ENCODE measurements around the gene MMP2. TPM values are rescaled to one million over a fixed set of nuclear protein-coding genes. Genes with fewer than 3 reads are reported as not detected.

MMP2 gene
- total RNA-seq, 1 donor from 2014 or later, result 1,246 TPM

DNA sequence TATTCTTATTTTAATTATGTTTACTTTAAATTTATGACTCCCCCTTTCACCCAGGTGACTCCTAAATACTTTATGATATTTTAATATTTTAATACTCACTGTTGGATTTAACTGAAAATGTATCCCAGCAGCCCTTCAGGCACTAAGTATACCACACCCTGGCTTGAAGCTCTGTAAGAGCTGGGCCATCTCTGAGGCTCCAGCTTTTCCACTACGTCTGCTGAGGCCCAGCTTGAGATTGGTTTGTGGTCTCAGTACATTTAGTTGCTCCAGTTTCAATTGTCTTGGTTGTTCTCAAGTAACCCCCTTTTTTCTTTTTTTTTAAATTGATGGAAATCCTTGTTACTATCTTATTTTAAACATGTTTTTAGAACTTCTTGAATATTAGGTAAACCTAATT is 60.5 kb downstream of the MMP2 start:
- Histone ChIP-seq H3K79me2 (ENCODE audit: insufficient read depth, low read length) (no peaks in the 10 kb centered on the region), H3K4me2 (ENCODE audit: low read length) (no peak overlapping the region), H3K9me3 (ENCODE audit: insufficient read depth, low read depth, low read length) (no peaks in the 10 kb centered on the region), H3K9ac (ENCODE audit: low read length) (no peak overlapping the region), H3K4me3 (ENCODE audit: insufficient read depth, low read depth, low read length) (no peak overlapping the region), H3K4me1 (ENCODE audit: insufficient read depth, low read length) (peaks cover 13% of the 10 kb centered on the region), H3K36me3 (ENCODE audit: insufficient read depth, low read length) (peaks cover 12% of the 10 kb centered on the region), H3K27ac (ENCODE audit: low read depth, low read length) (no peak overlapping the region), H3K27me3 (ENCODE audit: insufficient read depth, low read length) (no peaks in the 10 kb centered on the region), H4K20me1 (ENCODE audit: insufficient read depth, low read length) (peaks cover 3% of the 10 kb centered on the region), H2AFZ (ENCODE audit: low read depth, low read length) (no peak overlapping the region)
- H3K27ac Mint-ChIP-seq (ENCODE audit: unreplicated experiment), result no peak overlapping the region
- DNase-seq (ENCODE audit: low read depth) (no peak), FAIRE-seq (no peak)
- no peak overlapping the region for H3K4me3 Mint-ChIP-seq (ENCODE audit: unreplicated experiment)
- H3K4me1 Mint-ChIP-seq (ENCODE audit: low read depth, unreplicated experiment), result peaks cover 17% of the 10 kb centered on the region
- peaks cover 9% of the 10 kb centered on the region for H3K36me3 Mint-ChIP-seq (ENCODE audit: low read depth, unreplicated experiment)
- H3K27me3 Mint-ChIP-seq (ENCODE audit: low read depth, unreplicated experiment), result no peaks in the 10 kb centered on the region
- TF ChIP-seq, protein P1, sequence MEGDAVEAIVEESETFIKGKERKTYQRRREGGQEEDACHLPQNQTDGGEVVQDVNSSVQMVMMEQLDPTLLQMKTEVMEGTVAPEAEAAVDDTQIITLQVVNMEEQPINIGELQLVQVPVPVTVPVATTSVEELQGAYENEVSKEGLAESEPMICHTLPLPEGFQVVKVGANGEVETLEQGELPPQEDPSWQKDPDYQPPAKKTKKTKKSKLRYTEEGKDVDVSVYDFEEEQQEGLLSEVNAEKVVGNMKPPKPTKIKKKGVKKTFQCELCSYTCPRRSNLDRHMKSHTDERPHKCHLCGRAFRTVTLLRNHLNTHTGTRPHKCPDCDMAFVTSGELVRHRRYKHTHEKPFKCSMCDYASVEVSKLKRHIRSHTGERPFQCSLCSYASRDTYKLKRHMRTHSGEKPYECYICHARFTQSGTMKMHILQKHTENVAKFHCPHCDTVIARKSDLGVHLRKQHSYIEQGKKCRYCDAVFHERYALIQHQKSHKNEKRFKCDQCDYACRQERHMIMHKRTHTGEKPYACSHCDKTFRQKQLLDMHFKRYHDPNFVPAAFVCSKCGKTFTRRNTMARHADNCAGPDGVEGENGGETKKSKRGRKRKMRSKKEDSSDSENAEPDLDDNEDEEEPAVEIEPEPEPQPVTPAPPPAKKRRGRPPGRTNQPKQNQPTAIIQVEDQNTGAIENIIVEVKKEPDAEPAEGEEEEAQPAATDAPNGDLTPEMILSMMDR (IDR thresholded peaks at IDR 0.05; ENCODE audit: insufficient read depth, low read depth, low read length), result no peak
- H3K9me3 Mint-ChIP-seq (ENCODE audit: unreplicated experiment), result no peaks in the 10 kb centered on the region

DNA sequence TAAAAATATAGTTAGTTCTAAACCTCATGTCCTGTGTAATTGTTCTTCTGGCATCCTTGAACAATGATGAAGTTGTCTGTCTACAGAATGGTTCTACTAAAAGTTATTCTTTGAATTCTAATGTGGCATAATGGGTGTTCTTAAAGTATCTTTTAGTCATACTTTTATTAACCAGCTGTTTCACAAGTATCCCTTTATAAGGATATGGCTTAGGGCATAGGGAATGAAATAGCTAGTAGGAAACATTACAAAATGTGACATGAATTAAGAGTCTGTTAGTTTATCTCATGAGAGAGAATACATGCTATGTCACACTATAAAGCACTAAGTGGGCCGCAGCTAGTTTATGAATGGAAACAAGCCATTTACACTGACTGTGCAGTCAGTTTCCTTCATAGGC is 61.2 kb downstream of the MMP2 start:
- H3K4me1 ChIP-seq (ENCODE audit: insufficient read depth, low read length), result peaks cover 13% of the 10 kb centered on the region
- no peak overlapping the region for H2AFZ ChIP-seq (ENCODE audit: low read depth, low read length)
- no peak for FAIRE-seq
- H3K4me1 Mint-ChIP-seq (ENCODE audit: low read depth, unreplicated experiment), result peaks cover 17% of the 10 kb centered on the region
- DNase-seq (ENCODE audit: low read depth), result no peak
- H3K36me3 ChIP-seq (ENCODE audit: insufficient read depth, low read length), result peaks cover 12% of the 10 kb centered on the region
- peaks cover 7% of the 10 kb centered on the region for H3K36me3 Mint-ChIP-seq (ENCODE audit: low read depth, unreplicated experiment)
- H3K4me3 Mint-ChIP-seq (ENCODE audit: unreplicated experiment), result no peak overlapping the region
- no peak overlapping the region for H3K4me2 ChIP-seq (ENCODE audit: low read length)
- no peaks in the 10 kb centered on the region for H3K79me2 ChIP-seq (ENCODE audit: insufficient read depth, low read length)
- H3K9me3 Mint-ChIP-seq (ENCODE audit: unreplicated experiment), result no peaks in the 10 kb centered on the region
- no peaks in the 10 kb centered on the region for H3K27me3 ChIP-seq (ENCODE audit: insufficient read depth, low read length)
- H3K27ac ChIP-seq (ENCODE audit: low read depth, low read length), result no peak overlapping the region
- no peaks in the 10 kb centered on the region for H3K9me3 ChIP-seq (ENCODE audit: insufficient read depth, low read depth, low read length)
- no peak for TF ChIP-seq EZH2 (IDR thresholded peaks at IDR 0.05; ENCODE audit: insufficient read depth, low read length)
- TF ChIP-seq, protein P1 (IDR thresholded peaks at IDR 0.05; ENCODE audit: insufficient read depth, low read depth, low read length), result no peak
- H3K27me3 Mint-ChIP-seq (ENCODE audit: low read depth, unreplicated experiment), result no peaks in the 10 kb centered on the region
- H3K4me3 ChIP-seq (ENCODE audit: insufficient read depth, low read depth, low read length), result no peak overlapping the region
- no peak overlapping the region for H3K27ac Mint-ChIP-seq (ENCODE audit: unreplicated experiment)
- no peak overlapping the region for H3K9ac ChIP-seq (ENCODE audit: low read length)
- H4K20me1 ChIP-seq (ENCODE audit: insufficient read depth, low read length), result peaks cover 3% of the 10 kb centered on the region

DNA sequence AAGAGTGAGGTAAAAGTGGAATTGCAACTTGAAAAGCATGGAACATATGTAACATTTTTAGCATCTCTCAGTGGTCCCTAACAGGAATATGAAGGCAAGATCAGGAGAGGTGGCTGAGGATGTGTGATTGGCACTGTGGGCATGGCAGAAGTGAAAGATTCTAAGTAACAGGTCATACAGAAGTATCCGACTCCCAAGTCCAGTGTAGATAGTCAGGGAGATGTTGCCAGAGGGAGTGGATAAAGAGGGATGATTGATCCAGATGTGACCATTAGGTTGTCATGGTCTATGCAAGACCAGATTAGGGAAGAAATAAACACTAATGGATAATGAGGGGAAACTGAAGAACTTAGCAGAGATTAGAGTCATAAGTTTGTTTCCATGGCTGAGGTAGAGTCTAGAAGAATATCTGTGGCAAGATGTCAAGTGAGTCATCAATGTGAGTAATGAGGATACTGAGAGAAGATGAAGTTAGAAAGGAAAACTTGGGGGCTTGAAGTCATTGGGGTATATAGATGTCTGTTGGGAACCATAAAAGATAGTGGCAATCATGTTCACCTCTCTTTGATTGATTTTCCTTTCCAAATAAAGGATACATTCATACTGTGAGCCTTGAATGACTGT is 63.6 kb downstream of the MMP2 start:
- Mint-ChIP-seq H3K9me3 (ENCODE audit: unreplicated experiment) (no peaks in the 10 kb centered on the region), H3K4me3 (ENCODE audit: unreplicated experiment) (no peak overlapping the region), H3K27ac (ENCODE audit: unreplicated experiment) (no peak overlapping the region), H3K36me3 (ENCODE audit: low read depth, unreplicated experiment) (peaks cover 3% of the 10 kb centered on the region), H3K4me1 (ENCODE audit: low read depth, unreplicated experiment) (peaks cover 6% of the 10 kb centered on the region), H3K27me3 (ENCODE audit: low read depth, unreplicated experiment) (no peaks in the 10 kb centered on the region)
- Histone ChIP-seq H3K4me2 (ENCODE audit: low read length) (peak overlapping the region; percentile 36), H3K27ac (ENCODE audit: low read depth, low read length) (peak overlapping the region; percentile 40), H4K20me1 (ENCODE audit: insufficient read depth, low read length) (peaks cover 3% of the 10 kb centered on the region), H3K4me3 (ENCODE audit: insufficient read depth, low read depth, low read length) (no peak overlapping the region), H3K9ac (ENCODE audit: low read length) (no peak overlapping the region), H3K36me3 (ENCODE audit: insufficient read depth, low read length) (peaks cover 14% of the 10 kb centered on the region), H2AFZ (ENCODE audit: low read depth, low read length) (no peak overlapping the region), H3K4me1 (ENCODE audit: insufficient read depth, low read length) (peaks cover 13% of the 10 kb centered on the region), H3K79me2 (ENCODE audit: insufficient read depth, low read length) (no peaks in the 10 kb centered on the region), H3K9me3 (ENCODE audit: insufficient read depth, low read depth, low read length) (no peaks in the 10 kb centered on the region), H3K27me3 (ENCODE audit: insufficient read depth, low read length) (no peaks in the 10 kb centered on the region)
- TF ChIP-seq, protein P1 (IDR thresholded peaks at IDR 0.05; ENCODE audit: insufficient read depth, low read depth, low read length), result no peak
- no peak for TF ChIP-seq EZH2 (IDR thresholded peaks at IDR 0.05; ENCODE audit: insufficient read depth, low read length)
- peak; percentile 78 for FAIRE-seq
- peak; percentile 82 for DNase-seq (ENCODE audit: low read depth)
